ENCODE results near the gene CTNNBIP1. TPM values are rescaled to one million over a fixed set of nuclear protein-coding genes. Genes with fewer than 3 reads are reported as not detected.

CTNNBIP1 gene
- total and polyA plus RNA-seq, 3 experiments from 2014 or later: 9.1 to 12.9 (median 10.7) TPM

DNA sequence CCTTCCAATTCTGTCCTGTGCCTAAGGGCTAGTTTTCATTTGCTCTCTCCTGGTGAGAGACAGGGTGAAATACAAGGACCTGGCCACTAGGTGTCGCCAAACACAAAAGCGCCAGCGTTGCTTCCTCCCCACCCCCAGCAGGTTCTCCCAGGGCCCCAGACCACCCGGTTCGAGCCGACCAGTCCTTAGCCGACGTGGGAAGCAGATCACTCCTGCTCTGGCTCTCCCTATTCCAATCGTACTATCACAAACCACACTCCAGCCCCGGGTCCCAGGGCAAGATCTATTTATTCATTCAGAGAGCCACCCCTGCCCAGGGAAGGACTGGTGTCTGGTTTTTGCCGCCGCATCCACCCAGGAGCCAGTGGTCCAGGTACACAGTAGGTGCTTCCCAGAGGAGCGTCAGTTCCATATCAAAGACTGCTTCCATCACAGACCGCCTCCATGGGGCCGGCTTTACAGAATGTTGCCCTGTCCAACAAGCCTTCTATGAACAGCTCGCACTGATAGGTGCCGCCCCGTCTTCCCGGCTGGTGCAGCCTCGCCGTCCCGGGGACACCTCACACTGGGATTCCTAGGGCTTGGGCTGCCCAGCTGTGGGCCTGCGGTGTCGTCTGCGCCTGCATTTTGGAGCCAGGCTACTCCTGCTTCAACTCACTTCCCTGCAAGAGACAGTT is 35.0 kb downstream of the CTNNBIP1 start:
- Histone ChIP-seq H3K27me3 (ENCODE audit: insufficient read depth, low read length, poor library complexity, severe bottlenecking) (no peaks in the 10 kb centered on the region), H3K27ac (ENCODE audit: low read depth, low read length) (no peak overlapping the region), H3K9me3 (ENCODE audit: low read length) (no peaks in the 10 kb centered on the region), H3K36me3 (ENCODE audit: insufficient read depth, low read length) (no peaks in the 10 kb centered on the region), H3K4me3 (ENCODE audit: low read length) (no peak overlapping the region), H3K4me1 (ENCODE audit: insufficient read depth, low read length) (peaks cover 6% of the 10 kb centered on the region)
- Mint-ChIP-seq H3K27ac (peak overlapping the region in 5 of 8 donors; percentile 2 to 82 (median 38)), H3K36me3 (peaks cover 0 to 9% (median 0%) of the 10 kb centered on the region in 3 donors), H3K4me3 (no peak overlapping the region), H3K9me3 (no peaks in the 10 kb centered on the region), H3K4me1 (peaks cover 4 to 6% (median 6%) of the 10 kb centered on the region in 3 donors), H3K27me3 (no peaks in the 10 kb centered on the region)
- DNase-seq: peak; percentile 61 to 78 (median 65)
- ChIA-PET CTCF (interaction anchor here (0.7 to 7.8 kb wide), 20 partner anchors 8 to 554 kb away, joined by 3 to 111 read pairs (median 3); partner anchors contain the start of genes LZIC and NMNAT1), POLR2A (no interaction called here)

DNA sequence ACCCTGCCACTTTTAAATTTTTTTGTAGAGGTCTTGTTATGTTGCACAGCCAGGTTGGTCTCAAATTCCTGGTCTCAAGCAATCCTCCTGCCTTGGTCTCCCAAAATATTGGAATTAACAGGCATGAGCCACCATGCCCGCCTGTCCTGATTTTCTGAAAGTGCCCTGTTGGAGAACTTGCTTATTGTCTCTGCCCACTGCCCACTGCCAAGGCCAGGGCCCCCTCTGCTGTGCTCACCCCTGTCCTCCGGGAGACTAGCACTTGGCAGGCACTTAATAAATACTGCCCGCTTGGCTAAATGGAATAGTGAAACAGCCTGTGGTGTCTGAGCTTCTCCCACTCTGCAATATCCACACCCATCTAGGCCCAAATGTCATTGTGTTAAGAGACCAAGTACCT is 35.7 kb downstream of the CTNNBIP1 start:
- H3K4me1 ChIP-seq (ENCODE audit: insufficient read depth, low read length): peaks cover 6% of the 10 kb centered on the region
- H3K27me3 ChIP-seq (ENCODE audit: insufficient read depth, low read length, poor library complexity, severe bottlenecking): no peaks in the 10 kb centered on the region
- peak in 1 of 5 donors; percentile 39 for DNase-seq
- no peak overlapping the region for H3K27ac ChIP-seq (ENCODE audit: low read depth, low read length)
- H3K9me3 ChIP-seq (ENCODE audit: low read length): no peaks in the 10 kb centered on the region
- no peaks in the 10 kb centered on the region for H3K9me3 Mint-ChIP-seq
- H3K4me3 ChIP-seq (ENCODE audit: low read length): no peak overlapping the region
- peaks cover 4 to 6% (median 6%) of the 10 kb centered on the region in 3 donors for H3K4me1 Mint-ChIP-seq
- no peak overlapping the region for H3K27ac Mint-ChIP-seq
- H3K4me3 Mint-ChIP-seq: no peak overlapping the region
- POLR2A ChIA-PET: interaction anchor here (0.8 kb wide), 1 partner anchor 547 kb away, joined by 3 read pairs; no protein-coding TSS in a partner anchor
- CTCF ChIA-PET: interaction anchor here (0.7 to 7.8 kb wide), 19 partner anchors 8 to 550 kb away, joined by 3 to 111 read pairs (median 3); partner anchors contain the start of genes LZIC and NMNAT1
- no peaks in the 10 kb centered on the region for H3K27me3 Mint-ChIP-seq
- H3K36me3 Mint-ChIP-seq: peaks cover 0 to 14% (median 0%) of the 10 kb centered on the region in 3 donors
- no peaks in the 10 kb centered on the region for H3K36me3 ChIP-seq (ENCODE audit: insufficient read depth, low read length)

DNA sequence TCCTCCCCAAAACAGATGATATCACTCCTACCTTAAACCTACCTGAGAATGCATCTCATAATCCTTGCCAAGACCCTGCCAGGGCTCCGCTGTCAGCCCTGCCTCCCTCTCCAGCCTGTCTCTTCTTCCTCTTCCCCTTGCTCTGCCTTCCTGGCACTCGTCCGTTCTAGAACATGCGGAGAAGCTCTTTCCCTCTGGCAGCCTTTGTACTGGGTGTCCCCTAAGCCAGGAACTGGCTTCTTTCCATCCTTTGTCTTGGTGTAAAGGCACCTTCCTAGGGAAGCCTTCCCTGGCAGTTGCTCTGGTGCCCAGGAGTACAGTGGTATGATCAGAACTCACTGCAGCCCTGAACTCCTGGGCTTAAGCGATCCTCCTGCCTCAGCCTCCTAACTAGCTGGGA is 36.1 kb downstream of the CTNNBIP1 start:
- no peaks in the 10 kb centered on the region for H3K9me3 ChIP-seq (ENCODE audit: low read length)
- peaks cover 0 to 17% (median 0%) of the 10 kb centered on the region in 3 donors for H3K36me3 Mint-ChIP-seq
- CTCF ChIA-PET: interaction anchor here (0.7 to 7.8 kb wide), 16 partner anchors 8 to 550 kb away, joined by 3 to 111 read pairs (median 3); partner anchors contain the start of genes LZIC and NMNAT1
- H3K27me3 ChIP-seq (ENCODE audit: insufficient read depth, low read length, poor library complexity, severe bottlenecking): no peaks in the 10 kb centered on the region
- H3K4me1 Mint-ChIP-seq: peaks cover 4 to 6% (median 6%) of the 10 kb centered on the region in 3 donors
- POLR2A ChIA-PET: interaction anchor here (0.8 kb wide), 1 partner anchor 548 kb away, joined by 3 read pairs; no protein-coding TSS in a partner anchor
- no peaks in the 10 kb centered on the region for H3K9me3 Mint-ChIP-seq
- H3K4me3 ChIP-seq (ENCODE audit: low read length): no peak overlapping the region
- H3K27ac Mint-ChIP-seq: no peak overlapping the region
- peak in 1 of 5 donors; percentile 23 for DNase-seq
- H3K4me1 ChIP-seq (ENCODE audit: insufficient read depth, low read length): peaks cover 6% of the 10 kb centered on the region
- H3K36me3 ChIP-seq (ENCODE audit: insufficient read depth, low read length): no peaks in the 10 kb centered on the region
- H3K27ac ChIP-seq (ENCODE audit: low read depth, low read length): no peak overlapping the region
- H3K4me3 Mint-ChIP-seq: no peak overlapping the region
- no peaks in the 10 kb centered on the region for H3K27me3 Mint-ChIP-seq

DNA sequence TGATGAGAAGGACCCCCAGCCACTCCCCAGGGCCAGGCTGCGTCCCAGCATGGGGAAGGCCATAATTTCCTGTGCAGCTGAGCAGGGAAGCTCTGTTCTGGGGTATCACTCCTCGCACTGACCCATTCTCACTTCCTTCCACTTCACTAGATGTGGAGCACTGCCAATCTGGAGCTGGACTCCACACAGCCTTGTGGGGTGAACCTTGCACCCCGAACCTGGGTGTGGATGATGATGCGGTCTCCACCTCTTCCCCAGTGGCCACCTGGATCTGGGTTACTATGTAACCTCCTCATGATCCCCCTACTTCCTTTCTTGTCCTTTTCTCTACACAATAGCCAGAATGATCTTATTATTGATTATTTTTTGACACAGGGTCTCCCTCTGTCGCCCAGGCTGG is 36.7 kb downstream of the CTNNBIP1 start:
- Histone ChIP-seq H3K36me3 (ENCODE audit: insufficient read depth, low read length) (no peaks in the 10 kb centered on the region), H3K27me3 (ENCODE audit: insufficient read depth, low read length, poor library complexity, severe bottlenecking) (no peaks in the 10 kb centered on the region), H3K27ac (ENCODE audit: low read depth, low read length) (no peak overlapping the region), H3K9me3 (ENCODE audit: low read length) (no peaks in the 10 kb centered on the region), H3K4me1 (ENCODE audit: insufficient read depth, low read length) (peaks cover 6% of the 10 kb centered on the region), H3K4me3 (ENCODE audit: low read length) (no peak overlapping the region)
- Mint-ChIP-seq H3K4me3 (no peak overlapping the region), H3K9me3 (no peaks in the 10 kb centered on the region), H3K27me3 (no peaks in the 10 kb centered on the region), H3K36me3 (peaks cover 0 to 17% (median 0%) of the 10 kb centered on the region in 3 donors), H3K4me1 (peaks cover 4 to 6% (median 6%) of the 10 kb centered on the region in 3 donors), H3K27ac (no peak overlapping the region)
- DNase-seq: no peak
- POLR2A ChIA-PET: no interaction called here
- CTCF ChIA-PET: interaction anchor here (1.0 to 7.8 kb wide), 8 partner anchors 9 to 257 kb away, joined by 3 to 111 read pairs (median 4); partner anchors contain the start of genes LZIC and NMNAT1

DNA sequence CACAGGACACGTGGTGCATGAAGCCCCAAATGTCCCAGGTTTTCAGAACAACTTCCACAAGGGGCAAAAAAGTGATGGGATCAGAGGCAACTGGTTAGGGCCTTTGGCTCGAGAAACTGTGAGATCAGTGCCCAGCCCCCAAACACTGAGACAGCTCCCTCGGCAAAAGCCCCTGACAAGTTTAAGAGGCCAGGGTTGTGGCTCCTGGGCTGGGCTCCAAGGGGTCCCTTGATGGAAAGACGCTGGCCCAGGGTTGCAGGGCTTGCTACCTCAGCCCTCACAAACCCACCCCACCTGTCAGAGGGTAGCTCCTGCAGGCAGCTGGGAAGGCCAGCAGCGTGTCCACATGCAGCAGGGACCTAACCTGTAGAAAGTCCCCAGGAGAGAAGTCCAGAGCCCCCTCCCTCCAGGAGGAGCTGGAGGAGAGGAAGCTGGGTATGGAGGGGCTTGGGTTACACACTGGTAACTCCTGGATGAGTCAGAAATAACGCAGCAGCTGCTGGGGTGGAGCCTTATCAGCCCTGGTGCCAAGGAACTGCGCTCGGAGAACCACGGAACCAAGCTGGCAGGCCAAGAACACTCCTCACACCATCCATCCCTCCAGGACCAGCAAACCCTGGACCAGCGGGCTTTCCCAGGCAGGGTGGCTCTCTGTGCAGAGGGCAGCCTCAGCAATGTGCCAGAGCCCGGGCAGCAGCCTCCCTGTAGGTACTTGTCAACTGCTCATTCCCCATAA is 37.5 kb downstream of the CTNNBIP1 start:
- POLR2A ChIA-PET: no interaction called here

DNA sequence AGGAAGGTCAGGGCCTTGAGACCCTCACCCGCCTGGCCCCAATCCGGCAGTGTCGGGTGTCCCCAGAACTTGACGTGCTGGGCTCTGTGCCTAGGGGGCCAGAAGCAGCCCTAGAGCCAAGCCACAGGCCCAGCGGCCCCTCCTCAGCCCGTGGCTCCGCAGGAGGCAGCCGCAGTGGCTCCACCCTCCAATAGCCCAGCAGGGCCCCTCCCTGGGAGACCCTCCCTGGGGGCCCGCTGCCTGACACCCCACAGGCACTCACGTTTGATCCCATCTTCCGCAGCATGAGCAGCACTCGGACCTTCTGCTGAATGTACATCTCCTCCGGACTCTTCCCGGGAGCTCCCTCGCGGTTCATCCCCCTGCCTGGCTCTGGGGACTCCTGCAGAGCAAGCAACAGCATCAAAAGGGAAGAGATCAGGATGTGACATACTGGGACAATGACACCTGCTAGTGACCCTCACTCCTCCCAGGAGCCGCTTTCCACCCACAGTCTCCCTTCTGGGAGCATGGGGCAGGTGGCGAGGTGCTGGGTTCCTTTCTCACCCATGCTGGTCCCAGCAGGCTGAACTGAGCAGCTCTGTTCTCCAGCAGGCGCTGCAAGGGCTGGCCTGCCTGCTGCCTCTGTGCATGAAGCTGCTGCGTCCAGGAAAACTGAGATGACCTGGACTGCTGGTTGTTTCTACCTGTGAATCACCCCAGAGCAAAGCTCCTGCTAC is 38.2 kb downstream of the CTNNBIP1 start:
- H3K27ac ChIP-seq (ENCODE audit: low read depth, low read length): no peak overlapping the region
- H3K9me3 Mint-ChIP-seq: no peaks in the 10 kb centered on the region
- no peaks in the 10 kb centered on the region for H3K36me3 ChIP-seq (ENCODE audit: insufficient read depth, low read length)
- H3K27ac Mint-ChIP-seq: peak overlapping the region in 1 of 8 donors; percentile 43
- DNase-seq: no peak
- peaks cover 6% of the 10 kb centered on the region for H3K4me1 ChIP-seq (ENCODE audit: insufficient read depth, low read length)
- H3K27me3 Mint-ChIP-seq: no peaks in the 10 kb centered on the region
- H3K36me3 Mint-ChIP-seq: peaks cover 0 to 17% (median 0%) of the 10 kb centered on the region in 3 donors
- ChIA-PET CTCF (interaction anchor here (1.4 to 7.8 kb wide), 4 partner anchors 13 to 256 kb away, joined by 3 to 111 read pairs (median 6); no protein-coding TSS in a partner anchor), POLR2A (no interaction called here)
- no peak overlapping the region for H3K4me3 ChIP-seq (ENCODE audit: low read length)
- H3K27me3 ChIP-seq (ENCODE audit: insufficient read depth, low read length, poor library complexity, severe bottlenecking): no peaks in the 10 kb centered on the region
- no peak overlapping the region for H3K4me3 Mint-ChIP-seq
- no peaks in the 10 kb centered on the region for H3K9me3 ChIP-seq (ENCODE audit: low read length)
- H3K4me1 Mint-ChIP-seq: peaks cover 7 to 8% (median 7%) of the 10 kb centered on the region in 3 donors

More for the DNA sequence above, 37.5 kb downstream of the CTNNBIP1 start:
- H3K9me3 ChIP-seq (ENCODE audit: low read length): no peaks in the 10 kb centered on the region
- Mint-ChIP-seq H3K4me3 (no peak overlapping the region), H3K4me1 (peaks cover 5 to 6% (median 6%) of the 10 kb centered on the region in 3 donors), H3K27me3 (no peaks in the 10 kb centered on the region), H3K9me3 (no peaks in the 10 kb centered on the region), H3K36me3 (peaks cover 0 to 17% (median 0%) of the 10 kb centered on the region in 3 donors), H3K27ac (no peak overlapping the region)
- H3K4me3 ChIP-seq (ENCODE audit: low read length): no peak overlapping the region
- no peak overlapping the region for H3K27ac ChIP-seq (ENCODE audit: low read depth, low read length)
- DNase-seq: no peak
- H3K36me3 ChIP-seq (ENCODE audit: insufficient read depth, low read length): no peaks in the 10 kb centered on the region
- CTCF ChIA-PET: interaction anchor here (1.0 to 7.8 kb wide), 6 partner anchors 14 to 257 kb away, joined by 3 to 111 read pairs (median 5); no protein-coding TSS in a partner anchor
- peaks cover 6% of the 10 kb centered on the region for H3K4me1 ChIP-seq (ENCODE audit: insufficient read depth, low read length)
- H3K27me3 ChIP-seq (ENCODE audit: insufficient read depth, low read length, poor library complexity, severe bottlenecking): no peaks in the 10 kb centered on the region

DNA sequence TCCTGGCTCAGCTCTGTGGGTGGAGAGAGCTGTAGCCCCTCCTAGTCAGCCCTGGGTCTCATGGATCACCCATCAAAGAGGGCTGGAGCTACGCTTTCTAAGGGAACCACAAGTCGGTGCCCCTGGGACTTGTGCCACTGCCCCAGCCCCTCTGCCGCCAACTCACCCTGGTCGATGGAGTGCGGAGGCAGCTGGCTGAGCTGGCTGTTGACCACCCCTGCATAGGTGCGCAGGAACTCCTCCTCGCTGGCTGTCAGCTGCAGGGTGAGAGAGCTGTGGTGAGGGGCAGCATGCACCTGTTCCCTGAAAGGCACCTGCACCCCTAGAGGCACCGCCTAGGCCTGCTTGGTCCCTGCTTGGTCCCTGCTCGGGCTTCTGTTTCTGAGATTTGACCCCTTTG is 39.0 kb downstream of the CTNNBIP1 start:
- no peaks in the 10 kb centered on the region for H3K27me3 ChIP-seq (ENCODE audit: insufficient read depth, low read length, poor library complexity, severe bottlenecking)
- no peak overlapping the region for H3K4me3 Mint-ChIP-seq
- H3K27ac Mint-ChIP-seq: no peak overlapping the region
- POLR2A ChIA-PET: no interaction called here
- peaks cover 6% of the 10 kb centered on the region for H3K4me1 ChIP-seq (ENCODE audit: insufficient read depth, low read length)
- DNase-seq: no peak
- H3K9me3 Mint-ChIP-seq: no peaks in the 10 kb centered on the region
- no peak overlapping the region for H3K27ac ChIP-seq (ENCODE audit: low read depth, low read length)
- H3K36me3 Mint-ChIP-seq: peaks cover 0 to 17% (median 0%) of the 10 kb centered on the region in 3 donors
- no peak overlapping the region for H3K4me3 ChIP-seq (ENCODE audit: low read length)
- CTCF ChIA-PET: interaction anchor here (1.0 to 7.8 kb wide), 4 partner anchors 11 to 244 kb away, joined by 3 to 111 read pairs (median 9); no protein-coding TSS in a partner anchor
- no peaks in the 10 kb centered on the region for H3K27me3 Mint-ChIP-seq
- H3K36me3 ChIP-seq (ENCODE audit: insufficient read depth, low read length): no peaks in the 10 kb centered on the region
- H3K4me1 Mint-ChIP-seq: peaks cover 9% of the 10 kb centered on the region in 3 donors
- no peaks in the 10 kb centered on the region for H3K9me3 ChIP-seq (ENCODE audit: low read length)
